Liver (tissue), 9 donors: ENCODE data around the gene ACACB. TPM values are rescaled to one million over a fixed set of nuclear protein-coding genes. Genes with fewer than 3 reads are reported as not detected.

Experiments used
- DNase-seq: peaks from one replicate; pipeline ENCODE4 v3.0.0-alpha.2; 2017; ENCODE audit warnings: low spot score
- H3K27ac ChIP-seq, 2 donors: one replicate each; pipeline ENCODE4 v1.7.0; 2013; ENCODE audit warnings: inconsistent platforms in 2 of 2, low read length in 2 of 2, control low read depth in 1 of 2, low read depth in 1 of 2, mild to moderate bottlenecking in 1 of 2
- H3K27me3 ChIP-seq, 4 donors: one replicate each; pipeline versions ENCODE4 v1.6.1 to v1.7.0; 2013; ENCODE audit warnings: low read length in 3 of 4, inconsistent platforms in 1 of 4, mild to moderate bottlenecking in 1 of 4, moderate library complexity in 1 of 4; ENCODE audit not compliant: control insufficient read depth in 4 of 4, insufficient read depth in 4 of 4
- H3K36me3 ChIP-seq, 4 donors: one replicate each; pipeline versions ENCODE4 v1.6.1 to v1.7.0; 2013; ENCODE audit warnings: low read length in 3 of 4, mild to moderate bottlenecking in 3 of 4, low read depth in 1 of 4, moderate library complexity in 1 of 4; ENCODE audit not compliant: control insufficient read depth in 4 of 4, insufficient read depth in 3 of 4
- H3K4me1 ChIP-seq, 4 donors: one replicate each; pipeline versions ENCODE4 v1.6.1 to v1.7.0; 2013; ENCODE audit warnings: low read length in 3 of 4, mild to moderate bottlenecking in 3 of 4, moderate library complexity in 1 of 4; ENCODE audit not compliant: control insufficient read depth in 4 of 4, insufficient read depth in 4 of 4
- H3K4me3 ChIP-seq, 3 donors: one replicate each; pipeline versions ENCODE4 v1.6.1 to v1.7.0; 2013; ENCODE audit warnings: low read length in 3 of 3, control low read depth in 1 of 3, low read depth in 1 of 3, mild to moderate bottlenecking in 1 of 3
- H3K9ac ChIP-seq, 2 donors: one replicate each; pipeline ENCODE4 v1.7.0; 2013; ENCODE audit warnings: low read length in 2 of 2, mild to moderate bottlenecking in 2 of 2, moderate library complexity in 2 of 2, control low read depth in 1 of 2, low read depth in 1 of 2
- H3K9me3 ChIP-seq, 4 donors: one replicate each; pipeline versions ENCODE4 v1.6.1 to v1.7.0; 2013; ENCODE audit warnings: low read length in 3 of 4; ENCODE audit not compliant: control insufficient read depth in 4 of 4
- EGR1 ChIP-seq, 2 donors: IDR thresholded peaks; 2 replicates each; pipeline ENCODE4 v1.6.1; 2016 to 2018; ENCODE audit warnings: antibody characterized with exemption in 2 of 2, low read depth in 2 of 2
- FOXA1 ChIP-seq: IDR thresholded peaks from 2 replicates; pipeline ENCODE4 v1.6.1; 2016; ENCODE audit warnings: antibody characterized with exemption
- FOXA2 ChIP-seq: IDR thresholded peaks from 2 replicates; pipeline ENCODE4 v1.6.1; 2016; ENCODE audit warnings: antibody characterized with exemption
- GABPA ChIP-seq, 2 donors: IDR thresholded peaks in 1 of 2; conservative IDR thresholded peaks in 1 of 2; 2 replicates each; pipeline ENCODE4 v1.6.1; 2016; ENCODE audit warnings: antibody characterized with exemption in 2 of 2, mild to moderate bottlenecking in 1 of 2, moderate library complexity in 1 of 2
- HNF4A ChIP-seq, 2 donors: conservative IDR thresholded peaks; 2 replicates each; pipeline ENCODE4 v1.6.1; 2016; ENCODE audit warnings: antibody characterized with exemption in 2 of 2, mild to moderate bottlenecking in 2 of 2
- HNF4G ChIP-seq: IDR thresholded peaks from 2 replicates; pipeline ENCODE4 v1.6.1; 2016; ENCODE audit warnings: antibody characterized with exemption
- JUND ChIP-seq, 2 donors: IDR thresholded peaks; 2 replicates each; pipeline ENCODE4 v1.6.1; 2016; ENCODE audit warnings: antibody characterized with exemption in 2 of 2
- NR2F2 ChIP-seq: IDR thresholded peaks from 2 replicates; pipeline ENCODE4 v1.6.1; 2016; ENCODE audit warnings: antibody characterized with exemption
- RAD21 ChIP-seq, 2 donors: IDR thresholded peaks; 2 replicates each; pipeline ENCODE4 v1.6.1; 2016; ENCODE audit warnings: antibody characterized with exemption in 2 of 2, mild to moderate bottlenecking in 2 of 2
- RXRA ChIP-seq, 2 donors: IDR thresholded peaks; 2 replicates each; pipeline ENCODE4 v1.6.1; 2017 to 2018; ENCODE audit warnings: antibody characterized with exemption in 2 of 2, mild to moderate bottlenecking in 1 of 2
- SP1 ChIP-seq: IDR thresholded peaks from 2 replicates; pipeline ENCODE4 v1.6.1; 2018; ENCODE audit warnings: antibody characterized with exemption, mild to moderate bottlenecking
- TAF1 ChIP-seq: conservative IDR thresholded peaks from 2 replicates; pipeline ENCODE4 v1.6.1; 2016; ENCODE audit warnings: antibody characterized with exemption, mild to moderate bottlenecking
- YY1 ChIP-seq: IDR thresholded peaks from 2 replicates; pipeline ENCODE4 v1.6.1; 2016; ENCODE audit warnings: antibody characterized with exemption, mild to moderate bottlenecking
- WGBS: extraction: QIAGEN DNeasy Blood & Tissue Kit; methylation state at CpG from one replicate; pipeline ENCODE4 v1.1.7; 2013; 5-methylcytosine and 5-hydroxymethylcytosine counted together
- polyA plus RNA-seq, 2 donors: library from polyadenylated mRNA; stranded (reverse) in 1 of 2; unstranded in 1 of 2; fragments of 200-250 nt in 1 of 2; fragments of >200 nt in 1 of 2; fragmentation: Nextera tagmentation in 1 of 2; extraction: Ambion mirVana in 1 of 2; gene quantifications; one replicate each; pipeline versions ENCODE4 v1.2.1 to v1.2.3, GENCODE V29; 2013 to 2015
- total RNA-seq, 2 donors: library from RNA; depleted of rRNA; stranded (reverse); fragments of >200 nt; gene quantifications; one replicate each; pipeline ENCODE4 v1.2.3, GENCODE V29; 2014
- TF ChIP-seq, protein P1 (sequence below): IDR thresholded peaks from 2 replicates; pipeline ENCODE4 v1.6.1; 2016; ENCODE audit warnings: antibody characterized with exemption
- TF ChIP-seq, protein P2 (sequence below): IDR thresholded peaks from 2 replicates; pipeline ENCODE4 v1.6.1; 2016; ENCODE audit warnings: antibody characterized with exemption, mild to moderate bottlenecking
- TF ChIP-seq, protein P3 (sequence below): IDR thresholded peaks from 2 replicates; pipeline ENCODE4 v1.6.1; 2016; ENCODE audit warnings: antibody characterized with exemption
- TF ChIP-seq, protein P4 (sequence below): fragments of 150-350 bp; IDR thresholded peaks from 2 replicates; pipeline ENCODE4 v1.5.1; 2017; ENCODE audit warnings: improper control_type of control experiment, low read depth, low read length; ENCODE audit not compliant: missing input control
- TF ChIP-seq, protein P5 (sequence below): IDR thresholded peaks from 2 replicates; pipeline ENCODE4 v1.6.1; 2016; ENCODE audit warnings: antibody characterized with exemption
- donor health status: healthy.
- donor health status: healthy.
- donor health status: healthy.
- donor health status: healthy.
- donor health status: healthy.

ACACB gene
- total and polyA plus RNA-seq, 4 donors, result 12.9 to 288 (median 52.1) TPM

DNA sequence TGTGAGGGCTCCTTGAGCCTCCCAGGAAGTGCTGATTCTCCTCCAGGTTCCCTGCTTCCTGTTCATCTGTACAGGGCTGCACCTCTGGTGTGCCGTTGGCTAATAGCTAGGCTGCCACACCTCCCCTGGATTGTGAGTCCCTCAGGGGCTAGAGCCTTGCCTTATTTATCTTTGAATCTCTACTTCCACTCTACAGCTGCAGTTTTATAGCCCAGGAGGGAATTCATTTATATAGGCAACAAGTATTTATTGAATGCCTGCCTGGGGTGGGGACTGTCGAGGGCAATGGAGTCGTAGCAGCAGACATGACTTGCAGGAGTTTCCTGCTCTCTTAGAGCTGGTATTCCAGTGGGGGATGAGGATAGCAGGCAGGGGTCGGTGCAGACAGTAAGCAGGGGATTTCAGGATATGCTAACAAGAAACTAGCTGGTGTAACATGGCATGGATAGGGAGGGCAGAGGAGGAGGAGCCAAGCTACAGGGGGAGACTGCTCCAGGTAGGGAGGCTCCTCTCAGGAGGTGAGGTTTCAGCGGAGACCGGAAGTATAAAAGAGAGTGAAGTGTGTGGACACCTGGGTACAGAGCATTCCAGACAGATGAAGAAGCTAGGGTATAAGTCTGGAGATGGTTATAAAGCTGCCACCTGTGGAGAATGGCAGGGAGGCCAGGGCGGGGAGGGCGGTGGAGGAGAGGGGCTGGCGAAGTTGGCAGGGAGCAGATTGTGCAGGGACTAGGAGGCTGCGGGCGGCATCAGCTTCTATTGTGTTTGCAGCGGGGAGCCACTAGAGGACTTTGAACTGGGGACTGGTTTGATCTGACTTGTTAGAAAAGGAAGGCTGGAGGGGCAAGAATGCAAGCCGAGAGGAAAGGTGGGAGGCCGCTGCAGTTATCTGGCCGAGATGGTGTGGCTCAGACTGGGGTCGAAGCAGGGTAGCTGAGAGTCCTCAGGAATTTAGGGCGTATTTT lies 46.8 kb upstream of the ACACB start:
- H3K9ac ChIP-seq, result no peak overlapping the region
- H3K4me3 ChIP-seq, result no peak overlapping the region
- H3K9me3 ChIP-seq, result no peaks in the 10 kb centered on the region
- H3K36me3 ChIP-seq, result peaks cover 0 to 58% (median 31%) of the 10 kb centered on the region in 4 donors
- DNase-seq, result no peak
- no peak overlapping the region for H3K27ac ChIP-seq
- TF ChIP-seq HNF4A (conservative IDR thresholded peaks at IDR 0.05), result peak in 1 of 2 donors; percentile 54
- peak; percentile 16 for TF ChIP-seq SP1
- no peak for TF ChIP-seq TAF1
- H3K4me1 ChIP-seq, result peaks cover 2 to 33% (median 23%) of the 10 kb centered on the region in 4 donors
- no peaks in the 10 kb centered on the region for H3K27me3 ChIP-seq
- WGBS, result 86% methylated on average over 17 of the region's 17 CpGs

DNA sequence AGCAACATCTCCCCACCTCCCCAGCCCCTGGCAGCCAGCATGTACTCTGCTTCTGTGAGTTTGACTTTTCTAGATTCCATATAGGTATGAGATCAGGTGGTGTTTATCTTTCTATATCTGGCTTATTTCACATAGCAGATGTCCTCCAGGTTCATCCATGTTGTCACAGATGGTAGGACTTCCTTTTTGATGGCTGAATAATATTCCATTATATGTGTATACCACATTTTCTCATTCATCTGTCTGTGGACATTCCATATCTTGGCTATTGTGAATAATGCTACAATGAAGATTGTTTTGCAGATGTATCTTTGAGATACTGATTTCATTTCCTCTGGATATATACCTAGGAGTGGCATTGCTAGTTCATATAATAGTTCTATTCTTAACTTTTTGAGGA lies 41.5 kb upstream of the ACACB start:
- H3K27ac ChIP-seq, result no peak overlapping the region
- H3K27me3 ChIP-seq, result no peaks in the 10 kb centered on the region
- H3K4me1 ChIP-seq, result peaks cover 0 to under 1% (median 0%) of the 10 kb centered on the region in 4 donors
- H3K36me3 ChIP-seq, result peaks cover 0 to 56% (median 27%) of the 10 kb centered on the region in 4 donors
- no peak overlapping the region for H3K4me3 ChIP-seq
- H3K9ac ChIP-seq, result no peak overlapping the region
- TF ChIP-seq HNF4G, result no peak
- no peak for TF ChIP-seq YY1
- TF ChIP-seq GABPA (IDR thresholded peaks at IDR 0.05 in 1 of 2, conservative IDR thresholded peaks at IDR 0.05 in 1 of 2), result no peak
- no peak for TF ChIP-seq HNF4A (conservative IDR thresholded peaks at IDR 0.05)
- no peak for TF ChIP-seq NR2F2
- no peak for TF ChIP-seq FOXA2
- TF ChIP-seq, protein P1, sequence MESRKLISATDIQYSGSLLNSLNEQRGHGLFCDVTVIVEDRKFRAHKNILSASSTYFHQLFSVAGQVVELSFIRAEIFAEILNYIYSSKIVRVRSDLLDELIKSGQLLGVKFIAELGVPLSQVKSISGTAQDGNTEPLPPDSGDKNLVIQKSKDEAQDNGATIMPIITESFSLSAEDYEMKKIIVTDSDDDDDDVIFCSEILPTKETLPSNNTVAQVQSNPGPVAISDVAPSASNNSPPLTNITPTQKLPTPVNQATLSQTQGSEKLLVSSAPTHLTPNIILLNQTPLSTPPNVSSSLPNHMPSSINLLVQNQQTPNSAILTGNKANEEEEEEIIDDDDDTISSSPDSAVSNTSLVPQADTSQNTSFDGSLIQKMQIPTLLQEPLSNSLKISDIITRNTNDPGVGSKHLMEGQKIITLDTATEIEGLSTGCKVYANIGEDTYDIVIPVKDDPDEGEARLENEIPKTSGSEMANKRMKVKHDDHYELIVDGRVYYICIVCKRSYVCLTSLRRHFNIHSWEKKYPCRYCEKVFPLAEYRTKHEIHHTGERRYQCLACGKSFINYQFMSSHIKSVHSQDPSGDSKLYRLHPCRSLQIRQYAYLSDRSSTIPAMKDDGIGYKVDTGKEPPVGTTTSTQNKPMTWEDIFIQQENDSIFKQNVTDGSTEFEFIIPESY, result no peak
- TF ChIP-seq JUND (IDR thresholded peaks at IDR 0.05), result no peak
- TF ChIP-seq, protein P2, sequence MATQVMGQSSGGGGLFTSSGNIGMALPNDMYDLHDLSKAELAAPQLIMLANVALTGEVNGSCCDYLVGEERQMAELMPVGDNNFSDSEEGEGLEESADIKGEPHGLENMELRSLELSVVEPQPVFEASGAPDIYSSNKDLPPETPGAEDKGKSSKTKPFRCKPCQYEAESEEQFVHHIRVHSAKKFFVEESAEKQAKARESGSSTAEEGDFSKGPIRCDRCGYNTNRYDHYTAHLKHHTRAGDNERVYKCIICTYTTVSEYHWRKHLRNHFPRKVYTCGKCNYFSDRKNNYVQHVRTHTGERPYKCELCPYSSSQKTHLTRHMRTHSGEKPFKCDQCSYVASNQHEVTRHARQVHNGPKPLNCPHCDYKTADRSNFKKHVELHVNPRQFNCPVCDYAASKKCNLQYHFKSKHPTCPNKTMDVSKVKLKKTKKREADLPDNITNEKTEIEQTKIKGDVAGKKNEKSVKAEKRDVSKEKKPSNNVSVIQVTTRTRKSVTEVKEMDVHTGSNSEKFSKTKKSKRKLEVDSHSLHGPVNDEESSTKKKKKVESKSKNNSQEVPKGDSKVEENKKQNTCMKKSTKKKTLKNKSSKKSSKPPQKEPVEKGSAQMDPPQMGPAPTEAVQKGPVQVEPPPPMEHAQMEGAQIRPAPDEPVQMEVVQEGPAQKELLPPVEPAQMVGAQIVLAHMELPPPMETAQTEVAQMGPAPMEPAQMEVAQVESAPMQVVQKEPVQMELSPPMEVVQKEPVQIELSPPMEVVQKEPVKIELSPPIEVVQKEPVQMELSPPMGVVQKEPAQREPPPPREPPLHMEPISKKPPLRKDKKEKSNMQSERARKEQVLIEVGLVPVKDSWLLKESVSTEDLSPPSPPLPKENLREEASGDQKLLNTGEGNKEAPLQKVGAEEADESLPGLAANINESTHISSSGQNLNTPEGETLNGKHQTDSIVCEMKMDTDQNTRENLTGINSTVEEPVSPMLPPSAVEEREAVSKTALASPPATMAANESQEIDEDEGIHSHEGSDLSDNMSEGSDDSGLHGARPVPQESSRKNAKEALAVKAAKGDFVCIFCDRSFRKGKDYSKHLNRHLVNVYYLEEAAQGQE, result no peak
- TF ChIP-seq, protein P3, sequence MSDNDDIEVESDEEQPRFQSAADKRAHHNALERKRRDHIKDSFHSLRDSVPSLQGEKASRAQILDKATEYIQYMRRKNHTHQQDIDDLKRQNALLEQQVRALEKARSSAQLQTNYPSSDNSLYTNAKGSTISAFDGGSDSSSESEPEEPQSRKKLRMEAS, result no peak
- TF ChIP-seq RXRA (IDR thresholded peaks at IDR 0.05), result no peak
- TF ChIP-seq EGR1 (IDR thresholded peaks at IDR 0.05; ENCODE audit: low read depth in 2 of 2), result no peak
- TF ChIP-seq TAF1, result no peak
- TF ChIP-seq FOXA1, result no peak
- TF ChIP-seq, protein P4, sequence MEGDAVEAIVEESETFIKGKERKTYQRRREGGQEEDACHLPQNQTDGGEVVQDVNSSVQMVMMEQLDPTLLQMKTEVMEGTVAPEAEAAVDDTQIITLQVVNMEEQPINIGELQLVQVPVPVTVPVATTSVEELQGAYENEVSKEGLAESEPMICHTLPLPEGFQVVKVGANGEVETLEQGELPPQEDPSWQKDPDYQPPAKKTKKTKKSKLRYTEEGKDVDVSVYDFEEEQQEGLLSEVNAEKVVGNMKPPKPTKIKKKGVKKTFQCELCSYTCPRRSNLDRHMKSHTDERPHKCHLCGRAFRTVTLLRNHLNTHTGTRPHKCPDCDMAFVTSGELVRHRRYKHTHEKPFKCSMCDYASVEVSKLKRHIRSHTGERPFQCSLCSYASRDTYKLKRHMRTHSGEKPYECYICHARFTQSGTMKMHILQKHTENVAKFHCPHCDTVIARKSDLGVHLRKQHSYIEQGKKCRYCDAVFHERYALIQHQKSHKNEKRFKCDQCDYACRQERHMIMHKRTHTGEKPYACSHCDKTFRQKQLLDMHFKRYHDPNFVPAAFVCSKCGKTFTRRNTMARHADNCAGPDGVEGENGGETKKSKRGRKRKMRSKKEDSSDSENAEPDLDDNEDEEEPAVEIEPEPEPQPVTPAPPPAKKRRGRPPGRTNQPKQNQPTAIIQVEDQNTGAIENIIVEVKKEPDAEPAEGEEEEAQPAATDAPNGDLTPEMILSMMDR, result no peak
- no peak for TF ChIP-seq RAD21 (IDR thresholded peaks at IDR 0.05)
- no peak for TF ChIP-seq SP1
- TF ChIP-seq, protein P5, sequence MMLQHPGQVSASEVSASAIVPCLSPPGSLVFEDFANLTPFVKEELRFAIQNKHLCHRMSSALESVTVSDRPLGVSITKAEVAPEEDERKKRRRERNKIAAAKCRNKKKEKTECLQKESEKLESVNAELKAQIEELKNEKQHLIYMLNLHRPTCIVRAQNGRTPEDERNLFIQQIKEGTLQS, result no peak
- DNase-seq, result no peak
- no peaks in the 10 kb centered on the region for H3K9me3 ChIP-seq
